Endothelial cell (in vitro differentiated cells): ENCODE data around the gene SSC5D. TPM values are rescaled to one million over a fixed set of nuclear protein-coding genes. Genes with fewer than 3 reads are reported as not detected.

Experiments used
- DNase-seq: peaks from one replicate; pipeline ENCODE4 v3.0.0; 2021; ENCODE audit warnings: low spot score
- H3K27ac Mint-ChIP-seq: one replicate; pipeline ENCODE4 v1.8.0; 2021; ENCODE audit warnings: mixed read lengths, inconsistent platforms; ENCODE audit not compliant: unreplicated experiment
- H3K27me3 Mint-ChIP-seq: one replicate; pipeline ENCODE4 v1.8.0; 2021; ENCODE audit warnings: mild to moderate bottlenecking, moderate library complexity, mixed read lengths, inconsistent platforms; ENCODE audit not compliant: unreplicated experiment
- H3K36me3 Mint-ChIP-seq: one replicate; pipeline ENCODE4 v1.8.0; 2021; ENCODE audit warnings: mild to moderate bottlenecking, low read depth, mixed read lengths, inconsistent platforms; ENCODE audit not compliant: unreplicated experiment
- H3K4me1 Mint-ChIP-seq: one replicate; pipeline ENCODE4 v1.8.0; 2021; ENCODE audit warnings: mild to moderate bottlenecking, mixed read lengths, inconsistent platforms; ENCODE audit not compliant: unreplicated experiment
- H3K4me3 Mint-ChIP-seq: one replicate; pipeline ENCODE4 v1.8.0; 2021; ENCODE audit warnings: mild to moderate bottlenecking, mixed read lengths, inconsistent platforms; ENCODE audit not compliant: unreplicated experiment
- H3K9me3 Mint-ChIP-seq: one replicate; pipeline ENCODE4 v1.8.0; 2021; ENCODE audit warnings: mixed read lengths, inconsistent platforms; ENCODE audit not compliant: unreplicated experiment
- total RNA-seq: library from RNA; stranded (reverse); fragmentation: NEBNext Ultra II Directional; extraction: Animal tissue kit (Norgen Biotek cat#: 25700); gene quantifications from one replicate; pipeline ENCODE4 v1.2.1, GENCODE V29; 2021; ENCODE audit not compliant: unreplicated experiment
- TF ChIP-seq, protein P1 (sequence below): fragments of 200-600 bp; sonication (generic); IDR thresholded peaks from one replicate; pipeline ENCODE4 v1.5.0; 2021; ENCODE audit warnings: antibody characterized with exemption; ENCODE audit not compliant: unreplicated experiment

The SSC5D gene
- total RNA-seq, 1 donor from 2014 or later, result 0.95 TPM

DNA sequence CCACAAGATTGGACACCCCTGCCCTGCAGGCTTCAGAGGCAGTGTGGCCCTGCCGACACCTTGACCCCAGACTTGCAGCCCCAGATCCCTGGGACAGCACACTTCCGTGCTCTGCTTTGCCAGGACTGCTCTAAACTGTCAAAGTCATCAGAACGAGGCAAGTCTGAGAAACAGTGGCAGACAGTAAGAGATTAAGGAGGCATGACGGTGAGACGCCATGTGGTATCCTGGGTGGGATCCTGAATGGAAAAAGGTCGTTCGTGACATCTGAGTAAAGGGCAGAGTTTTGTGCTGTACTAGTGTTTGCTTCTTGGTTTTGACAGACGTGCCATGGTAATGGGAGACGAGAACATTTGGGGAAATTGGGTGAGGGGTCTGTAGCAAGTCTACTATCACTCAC, 78.6 kb downstream of the SSC5D start:
- Mint-ChIP-seq H3K27me3 (peaks cover 9% of the 10 kb centered on the region), H3K36me3 (no peaks in the 10 kb centered on the region), H3K4me3 (no peak overlapping the region), H3K27ac (no peak overlapping the region), H3K9me3 (no peaks in the 10 kb centered on the region), H3K4me1 (no peaks in the 10 kb centered on the region)
- DNase-seq, result no peak
- TF ChIP-seq, protein P1, sequence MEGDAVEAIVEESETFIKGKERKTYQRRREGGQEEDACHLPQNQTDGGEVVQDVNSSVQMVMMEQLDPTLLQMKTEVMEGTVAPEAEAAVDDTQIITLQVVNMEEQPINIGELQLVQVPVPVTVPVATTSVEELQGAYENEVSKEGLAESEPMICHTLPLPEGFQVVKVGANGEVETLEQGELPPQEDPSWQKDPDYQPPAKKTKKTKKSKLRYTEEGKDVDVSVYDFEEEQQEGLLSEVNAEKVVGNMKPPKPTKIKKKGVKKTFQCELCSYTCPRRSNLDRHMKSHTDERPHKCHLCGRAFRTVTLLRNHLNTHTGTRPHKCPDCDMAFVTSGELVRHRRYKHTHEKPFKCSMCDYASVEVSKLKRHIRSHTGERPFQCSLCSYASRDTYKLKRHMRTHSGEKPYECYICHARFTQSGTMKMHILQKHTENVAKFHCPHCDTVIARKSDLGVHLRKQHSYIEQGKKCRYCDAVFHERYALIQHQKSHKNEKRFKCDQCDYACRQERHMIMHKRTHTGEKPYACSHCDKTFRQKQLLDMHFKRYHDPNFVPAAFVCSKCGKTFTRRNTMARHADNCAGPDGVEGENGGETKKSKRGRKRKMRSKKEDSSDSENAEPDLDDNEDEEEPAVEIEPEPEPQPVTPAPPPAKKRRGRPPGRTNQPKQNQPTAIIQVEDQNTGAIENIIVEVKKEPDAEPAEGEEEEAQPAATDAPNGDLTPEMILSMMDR, result no peak

DNA sequence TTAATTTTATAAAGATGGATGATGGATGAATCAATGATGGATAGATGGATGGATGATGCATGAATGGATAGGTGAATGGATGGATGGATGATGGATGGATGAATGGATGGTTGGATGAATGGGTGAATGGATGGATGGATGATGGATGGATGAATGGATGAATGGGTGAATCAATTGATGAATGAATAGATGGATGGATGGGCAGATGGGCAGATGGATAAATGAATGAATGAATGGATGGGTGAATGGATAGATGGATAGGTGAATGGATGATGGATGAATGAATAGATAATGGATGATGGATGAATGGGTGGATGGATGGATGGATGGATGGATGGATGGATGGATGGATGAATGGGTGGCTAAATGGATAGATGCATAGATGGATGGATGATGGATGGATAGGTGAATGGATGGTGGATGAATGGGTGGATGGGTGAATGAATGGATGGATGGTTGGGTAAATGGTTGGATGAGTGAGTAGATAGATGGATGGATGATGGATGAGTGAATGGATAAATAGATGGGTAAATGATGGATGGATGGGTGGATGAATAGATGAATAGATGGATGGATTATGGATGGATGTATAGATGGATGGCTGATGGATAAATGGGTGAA, 79.6 kb downstream of the SSC5D start:
- no peak overlapping the region for H3K27ac Mint-ChIP-seq
- no peaks in the 10 kb centered on the region for H3K36me3 Mint-ChIP-seq
- TF ChIP-seq, protein P1, result no peak
- no peaks in the 10 kb centered on the region for H3K9me3 Mint-ChIP-seq
- H3K4me1 Mint-ChIP-seq, result peaks cover 6% of the 10 kb centered on the region
- H3K4me3 Mint-ChIP-seq, result no peak overlapping the region
- DNase-seq, result no peak
- H3K27me3 Mint-ChIP-seq, result peaks cover 8% of the 10 kb centered on the region

Other genes with a start within 250 kb of the SSC5D start
- 65.6 TPM for gene PPP6R1, start 229.4 kb upstream of the SSC5D start, total RNA-seq
- gene HSPBP1, start 208.3 kb upstream of the SSC5D start, total RNA-seq, result 24.6 TPM
- gene BRSK1, start 204.4 kb upstream of the SSC5D start, total RNA-seq, result 14.1 TPM
- not detected for gene TMEM150B, start 163.1 kb upstream of the SSC5D start, total RNA-seq
- 18.4 TPM for gene KMT5C, start 148.6 kb upstream of the SSC5D start, total RNA-seq
- gene COX6B2, start 133.7 kb upstream of the SSC5D start, total RNA-seq, result not detected
- gene GARIN5B, start 125.2 kb upstream of the SSC5D start, total RNA-seq, result not detected
- 0.21 TPM for gene IL11, start 118.0 kb upstream of the SSC5D start, total RNA-seq
- not detected for gene TMEM190, start 111.6 kb upstream of the SSC5D start, total RNA-seq
- gene TMEM238, start 104.1 kb upstream of the SSC5D start, total RNA-seq, result 0.64 TPM
- gene RPL28, start 102.5 kb upstream of the SSC5D start, total RNA-seq, result 3,792 TPM
- 56.2 TPM for gene UBE2S, start 80.6 kb upstream of the SSC5D start, total RNA-seq
- not detected for gene SHISA7, start 45.1 kb upstream of the SSC5D start, total RNA-seq
- 20.2 TPM for gene ISOC2, start 26.8 kb upstream of the SSC5D start, total RNA-seq
- gene C19orf85, start 23.7 kb upstream of the SSC5D start, total RNA-seq, result not detected
- gene ZNF628, start 11.8 kb upstream of the SSC5D start, total RNA-seq, result 8.7 TPM
- gene NAT14, start 3.2 kb upstream of the SSC5D start, total RNA-seq, result 37.7 TPM
- gene SBK2, start 48.7 kb downstream of the SSC5D start, total RNA-seq, result 0.69 TPM
- 3.6 TPM for gene SBK3, start 57.1 kb downstream of the SSC5D start, total RNA-seq
- 36.4 TPM for gene ZNF579, start 92.4 kb downstream of the SSC5D start, total RNA-seq
- 21.5 TPM for gene FIZ1, start 111.1 kb downstream of the SSC5D start, total RNA-seq
- gene ZNF524, start 111.9 kb downstream of the SSC5D start, total RNA-seq, result 9.3 TPM
- gene ZNF865, start 117.2 kb downstream of the SSC5D start, total RNA-seq, result 14.5 TPM
- 6.8 TPM for gene ZNF784, start 136.1 kb downstream of the SSC5D start, total RNA-seq
- gene ZNF580, start 152.6 kb downstream of the SSC5D start, total RNA-seq, result 34.0 TPM
- 47.2 TPM for gene ZNF581, start 155.2 kb downstream of the SSC5D start, total RNA-seq
- gene CCDC106, start 159.8 kb downstream of the SSC5D start, total RNA-seq, result 20.1 TPM
- gene U2AF2, start 166.6 kb downstream of the SSC5D start, total RNA-seq, result 219 TPM
- gene EPN1, start 186.8 kb downstream of the SSC5D start, total RNA-seq, result 250 TPM
- gene NLRP9, start 250.0 kb downstream of the SSC5D start, total RNA-seq, result not detected